ENCODE data around the gene LURAP1L.
"Not testable (repeated sequence)": the region's sequence is repeated elsewhere in the genome, so short reads cannot be mapped to it uniquely, and the experiment has no call there.

The LURAP1L gene

GRCh38 chr9:12860998-12861397 is 86.2 kb downstream of the LURAP1L start:
- no peak for DNase-seq (ENCODE audit: low read depth)

- no peak for DNase-seq (ENCODE audit: low read depth)
Observed at GRCh38 chr9:12862611-12863410, 88.0 kb downstream of the LURAP1L start.

- no peak for DNase-seq (ENCODE audit: low read depth)
Observed at GRCh38 chr9:12863618-12864017, 88.8 kb downstream of the LURAP1L start.

DNA sequence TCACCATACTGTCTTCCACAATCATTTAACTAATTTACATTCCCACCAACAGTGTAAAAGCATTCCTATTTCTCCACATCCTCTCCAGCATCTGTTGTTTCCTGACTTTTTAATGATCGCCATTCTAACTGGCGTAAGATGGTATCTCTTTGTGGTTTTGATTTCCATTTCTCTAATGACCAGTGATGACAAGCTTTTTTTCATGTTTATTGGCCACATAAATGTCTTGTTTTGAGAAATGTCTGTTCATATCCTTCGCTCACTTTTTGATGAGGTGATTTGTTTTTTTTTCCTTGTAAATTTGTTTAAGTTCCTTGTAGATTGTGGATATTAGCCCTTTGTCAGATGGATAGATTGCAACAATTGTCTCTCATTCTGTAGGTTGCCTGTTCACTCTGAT is 90.6 kb downstream of the LURAP1L start:
- not testable (repeated sequence) for DNase-seq (ENCODE audit: low read depth)

Data from non-pigmented ciliary epithelial cell (primary cell).